ENCODE data around the gene MAP3K2. TPM values are rescaled to one million over a fixed set of nuclear protein-coding genes. Genes with fewer than 3 reads are reported as not detected.

Gene MAP3K2
- total RNA-seq, 3 donors from 2014 or later (not counting 1 experiment from before 2014, with no cell fraction given): 99.4 to 109 (median 106) TPM

- H3K27me3 Mint-ChIP-seq (ENCODE audit: low read depth in 2 of 2): no peaks in the 10 kb centered on the region
- H3K27ac Mint-ChIP-seq: peak overlapping the region in 1 of 2 donors; percentile 43
- no peak for ATAC-seq
- no peaks in the 10 kb centered on the region for H3K9me3 Mint-ChIP-seq
- no CpG with 5 or more reads among the region's 2 CpGs for WGBS (ENCODE audit: insufficient coverage)
- no peak for DNase-seq
- Histone ChIP-seq H3K4me3 (ENCODE audit: low read length) (no peak overlapping the region), H3K27ac (ENCODE audit: low read length) (no peak overlapping the region), H3K4me1 (ENCODE audit: control insufficient read depth, insufficient read depth, low read length) (peaks cover 4% of the 10 kb centered on the region), H3K9me3 (ENCODE audit: control insufficient read depth, insufficient read depth, low read length) (no peaks in the 10 kb centered on the region), H3K27me3 (ENCODE audit: control insufficient read depth, insufficient read depth, low read length) (no peaks in the 10 kb centered on the region), H3K36me3 (ENCODE audit: control insufficient read depth, insufficient read depth, low read length) (no peaks in the 10 kb centered on the region)
- TF ChIP-seq CTCF (IDR thresholded peaks at IDR 0.05): no peak
- peaks cover 70 to 72% of the 10 kb centered on the region in 2 donors for H3K4me1 Mint-ChIP-seq
- intact Hi-C loops (cut with micrococcal nuclease): no loop called here
- no peak overlapping the region for H3K4me3 Mint-ChIP-seq
- no peaks in the 10 kb centered on the region for H3K36me3 Mint-ChIP-seq
Measured at GRCh38 chr2:127360242-127360641, 27.5 kb downstream of the MAP3K2 start.

- H3K9me3 ChIP-seq (ENCODE audit: control insufficient read depth, insufficient read depth, low read length): no peaks in the 10 kb centered on the region
- no peaks in the 10 kb centered on the region for H3K27me3 ChIP-seq (ENCODE audit: control insufficient read depth, insufficient read depth, low read length)
- DNase-seq (no peak), ATAC-seq (no peak)
- Mint-ChIP-seq H3K4me3 (no peak overlapping the region), H3K27me3 (ENCODE audit: low read depth in 2 of 2) (no peaks in the 10 kb centered on the region), H3K9me3 (no peaks in the 10 kb centered on the region), H3K27ac (peak overlapping the region in 1 of 2 donors; percentile 43), H3K36me3 (no peaks in the 10 kb centered on the region), H3K4me1 (peaks cover 71 to 72% of the 10 kb centered on the region in 2 donors)
- peaks cover under 1% of the 10 kb centered on the region for H3K4me1 ChIP-seq (ENCODE audit: control insufficient read depth, insufficient read depth, low read length)
- no peaks in the 10 kb centered on the region for H3K36me3 ChIP-seq (ENCODE audit: control insufficient read depth, insufficient read depth, low read length)
- no peak overlapping the region for H3K4me3 ChIP-seq (ENCODE audit: low read length)
- WGBS (ENCODE audit: insufficient coverage): 91% methylated on average over 5 of the region's 5 CpGs
- H3K27ac ChIP-seq (ENCODE audit: low read length): no peak overlapping the region
- TF ChIP-seq CTCF (IDR thresholded peaks at IDR 0.05): no peak
- intact Hi-C loops (cut with micrococcal nuclease): no loop called here
Measured at GRCh38 chr2:127359520-127359919, 28.3 kb downstream of the MAP3K2 start.

GRCh38 chr2:127358971-127359370 is 28.8 kb downstream of the MAP3K2 start:
- ATAC-seq (no peak), DNase-seq (no peak)
- WGBS (ENCODE audit: insufficient coverage): no CpG with 5 or more reads among the region's 2 CpGs
- TF ChIP-seq CTCF (IDR thresholded peaks at IDR 0.05): no peak
- H3K27ac ChIP-seq (ENCODE audit: low read length): no peak overlapping the region
- no peaks in the 10 kb centered on the region for H3K27me3 Mint-ChIP-seq (ENCODE audit: low read depth in 2 of 2)
- no peaks in the 10 kb centered on the region for H3K9me3 Mint-ChIP-seq
- intact Hi-C loops (cut with micrococcal nuclease): no loop called here
- no peaks in the 10 kb centered on the region for H3K9me3 ChIP-seq (ENCODE audit: control insufficient read depth, insufficient read depth, low read length)
- no peak overlapping the region for H3K4me3 Mint-ChIP-seq
- no peaks in the 10 kb centered on the region for H3K27me3 ChIP-seq (ENCODE audit: control insufficient read depth, insufficient read depth, low read length)
- no peaks in the 10 kb centered on the region for H3K36me3 Mint-ChIP-seq
- H3K36me3 ChIP-seq (ENCODE audit: control insufficient read depth, insufficient read depth, low read length): no peaks in the 10 kb centered on the region
- no peaks in the 10 kb centered on the region for H3K4me1 ChIP-seq (ENCODE audit: control insufficient read depth, insufficient read depth, low read length)
- no peak overlapping the region for H3K4me3 ChIP-seq (ENCODE audit: low read length)
- H3K4me1 Mint-ChIP-seq: peaks cover 71 to 72% of the 10 kb centered on the region in 2 donors
- peak overlapping the region in 1 of 2 donors; percentile 43 for H3K27ac Mint-ChIP-seq

GRCh38 chr2:127358044-127358443 is 29.7 kb downstream of the MAP3K2 start:
- TF ChIP-seq CTCF (IDR thresholded peaks at IDR 0.05): no peak
- peaks cover 62 to 63% of the 10 kb centered on the region in 2 donors for H3K4me1 Mint-ChIP-seq
- H3K27me3 Mint-ChIP-seq (ENCODE audit: low read depth in 2 of 2): no peaks in the 10 kb centered on the region
- H3K4me1 ChIP-seq (ENCODE audit: control insufficient read depth, insufficient read depth, low read length): no peaks in the 10 kb centered on the region
- no peaks in the 10 kb centered on the region for H3K36me3 Mint-ChIP-seq
- intact Hi-C loops (cut with micrococcal nuclease): no loop called here
- H3K9me3 ChIP-seq (ENCODE audit: control insufficient read depth, insufficient read depth, low read length): no peaks in the 10 kb centered on the region
- H3K9me3 Mint-ChIP-seq: no peaks in the 10 kb centered on the region
- WGBS (ENCODE audit: insufficient coverage): 95% methylated on average over 3 of the region's 3 CpGs
- ATAC-seq (no peak), DNase-seq (no peak)
- no peak overlapping the region for H3K4me3 Mint-ChIP-seq
- no peak overlapping the region for H3K27ac ChIP-seq (ENCODE audit: low read length)
- H3K4me3 ChIP-seq (ENCODE audit: low read length): no peak overlapping the region
- no peaks in the 10 kb centered on the region for H3K27me3 ChIP-seq (ENCODE audit: control insufficient read depth, insufficient read depth, low read length)
- peak overlapping the region in 1 of 2 donors; percentile 6 for H3K27ac Mint-ChIP-seq
- no peaks in the 10 kb centered on the region for H3K36me3 ChIP-seq (ENCODE audit: control insufficient read depth, insufficient read depth, low read length)

All from natural killer cell (primary cell).